ENCODE data around the gene TMEM132C.

Gene TMEM132C

GRCh38 chr12:128619263-128619662 is 352.3 kb downstream of the TMEM132C start:
- no peak for DNase-seq

- no peak for DNase-seq
Measured at GRCh38 chr12:128621304-128621703, 354.3 kb downstream of the TMEM132C start.

GRCh38 chr12:128623748-128624147 is 356.8 kb downstream of the TMEM132C start:
- DNase-seq: no peak

- no peak for DNase-seq
Measured at GRCh38 chr12:128626808-128627320, 359.9 kb downstream of the TMEM132C start.

- no peak for DNase-seq
Measured at GRCh38 chr12:128627659-128628058, 360.7 kb downstream of the TMEM132C start.

- DNase-seq: no peak
Measured at GRCh38 chr12:128629979-128630378, 363.0 kb downstream of the TMEM132C start.

GRCh38 chr12:128637642-128638606 is 371.0 kb downstream of the TMEM132C start:
- DNase-seq: no peak

GRCh38 chr12:128639089-128639488 is 372.1 kb downstream of the TMEM132C start:
- DNase-seq: no peak

GRCh38 chr12:128643155-128643554 is 376.2 kb downstream of the TMEM132C start:
- DNase-seq: no peak

- peak; percentile 48 for DNase-seq
Measured at GRCh38 chr12:128644664-128645296, 377.8 kb downstream of the TMEM132C start.

GRCh38 chr12:128649902-128650301 is 382.9 kb downstream of the TMEM132C start:
- DNase-seq: no peak

GRCh38 chr12:128652136-128652751 is 385.3 kb downstream of the TMEM132C start:
- no peak for DNase-seq

- no peak for DNase-seq
Measured at GRCh38 chr12:128654468-128654867, 387.5 kb downstream of the TMEM132C start.

GRCh38 chr12:128657378-128657777 is 390.4 kb downstream of the TMEM132C start:
- DNase-seq: no peak

GRCh38 chr12:128660532-128661225 is 393.7 kb downstream of the TMEM132C start:
- no peak for DNase-seq

GRCh38 chr12:128661226-128661569 is 394.2 kb downstream of the TMEM132C start:
- DNase-seq: no peak

- no peak for DNase-seq
Measured at GRCh38 chr12:128662101-128662500, 395.1 kb downstream of the TMEM132C start.

- DNase-seq: no peak
Measured at GRCh38 chr12:128664501-128664900, 397.5 kb downstream of the TMEM132C start.

GRCh38 chr12:128667193-128667592 is 400.2 kb downstream of the TMEM132C start:
- DNase-seq: no peak

GRCh38 chr12:128671528-128672042 is 404.6 kb downstream of the TMEM132C start:
- no peak for DNase-seq

- no peak for DNase-seq
Measured at GRCh38 chr12:128672428-128672827, 405.5 kb downstream of the TMEM132C start.

GRCh38 chr12:128672893-128673292 is 405.9 kb downstream of the TMEM132C start:
- DNase-seq: no peak

GRCh38 chr12:128675576-128675975 is 408.6 kb downstream of the TMEM132C start:
- DNase-seq: no peak

All from NCI-H526 treated with DMSO at 0.1 percent for 48 hours (cell line).